ENCODE data around the gene KAZN.

KAZN gene

GRCh38 chr1:15008783-15009729 is 410.6 kb downstream of the KAZN start:
- TF ChIP-seq GATA2 (IDR thresholded peaks at IDR 0.05; ENCODE audit: low read depth, low read length) (no peak), GATA3 (IDR thresholded peaks at IDR 0.05; ENCODE audit: low read depth, low read length) (no peak)

GRCh38 chr1:15011160-15011559 is 412.7 kb downstream of the KAZN start:
- no peak for TF ChIP-seq GATA3 (IDR thresholded peaks at IDR 0.05; ENCODE audit: low read depth, low read length)
- no peak for TF ChIP-seq GATA2 (IDR thresholded peaks at IDR 0.05; ENCODE audit: low read depth, low read length)

- TF ChIP-seq GATA2 (IDR thresholded peaks at IDR 0.05; ENCODE audit: low read depth, low read length) (no peak), GATA3 (IDR thresholded peaks at IDR 0.05; ENCODE audit: low read depth, low read length) (no peak)
Observed at GRCh38 chr1:15011661-15012060, 413.2 kb downstream of the KAZN start.

- TF ChIP-seq GATA3 (IDR thresholded peaks at IDR 0.05; ENCODE audit: low read depth, low read length) (no peak), GATA2 (IDR thresholded peaks at IDR 0.05; ENCODE audit: low read depth, low read length) (no peak)
Observed at GRCh38 chr1:15012822-15013221, 414.3 kb downstream of the KAZN start.

GRCh38 chr1:15013767-15014166 is 415.3 kb downstream of the KAZN start:
- TF ChIP-seq GATA2 (IDR thresholded peaks at IDR 0.05; ENCODE audit: low read depth, low read length) (no peak), GATA3 (IDR thresholded peaks at IDR 0.05; ENCODE audit: low read depth, low read length) (no peak)

GRCh38 chr1:15014516-15014915 is 416.0 kb downstream of the KAZN start:
- TF ChIP-seq GATA3 (IDR thresholded peaks at IDR 0.05; ENCODE audit: low read depth, low read length), result no peak
- no peak for TF ChIP-seq GATA2 (IDR thresholded peaks at IDR 0.05; ENCODE audit: low read depth, low read length)

GRCh38 chr1:15016001-15016400 is 417.5 kb downstream of the KAZN start:
- TF ChIP-seq GATA2 (IDR thresholded peaks at IDR 0.05; ENCODE audit: low read depth, low read length) (no peak), GATA3 (IDR thresholded peaks at IDR 0.05; ENCODE audit: low read depth, low read length) (no peak)

GRCh38 chr1:15016526-15016925 is 418.0 kb downstream of the KAZN start:
- TF ChIP-seq GATA3 (IDR thresholded peaks at IDR 0.05; ENCODE audit: low read depth, low read length) (no peak), GATA2 (IDR thresholded peaks at IDR 0.05; ENCODE audit: low read depth, low read length) (no peak)

GRCh38 chr1:15017120-15017519 is 418.6 kb downstream of the KAZN start:
- TF ChIP-seq GATA2 (IDR thresholded peaks at IDR 0.05; ENCODE audit: low read depth, low read length) (no peak), GATA3 (IDR thresholded peaks at IDR 0.05; ENCODE audit: low read depth, low read length) (no peak)

GRCh38 chr1:15018767-15019166 is 420.3 kb downstream of the KAZN start:
- no peak for TF ChIP-seq GATA3 (IDR thresholded peaks at IDR 0.05; ENCODE audit: low read depth, low read length)

- TF ChIP-seq GATA3 (IDR thresholded peaks at IDR 0.05; ENCODE audit: low read depth, low read length) (no peak), GATA2 (IDR thresholded peaks at IDR 0.05; ENCODE audit: low read depth, low read length) (no peak)
Observed at GRCh38 chr1:15020943-15021745, 422.7 kb downstream of the KAZN start.

GRCh38 chr1:15022048-15022447 is 423.6 kb downstream of the KAZN start:
- no peak for TF ChIP-seq GATA3 (IDR thresholded peaks at IDR 0.05; ENCODE audit: low read depth, low read length)
- TF ChIP-seq GATA2 (IDR thresholded peaks at IDR 0.05; ENCODE audit: low read depth, low read length), result no peak

GRCh38 chr1:15023205-15023604 is 424.7 kb downstream of the KAZN start:
- TF ChIP-seq GATA3 (IDR thresholded peaks at IDR 0.05; ENCODE audit: low read depth, low read length) (no peak), GATA2 (IDR thresholded peaks at IDR 0.05; ENCODE audit: low read depth, low read length) (no peak)

GRCh38 chr1:15023976-15024375 is 425.5 kb downstream of the KAZN start:
- TF ChIP-seq GATA3 (IDR thresholded peaks at IDR 0.05; ENCODE audit: low read depth, low read length) (no peak), GATA2 (IDR thresholded peaks at IDR 0.05; ENCODE audit: low read depth, low read length) (no peak)

- no peak for TF ChIP-seq GATA2 (IDR thresholded peaks at IDR 0.05; ENCODE audit: low read depth, low read length)
- TF ChIP-seq GATA3 (IDR thresholded peaks at IDR 0.05; ENCODE audit: low read depth, low read length), result no peak
Observed at GRCh38 chr1:15026117-15026489, 427.6 kb downstream of the KAZN start.

Data from SH-SY5Y (cell line).